C1 segment of cervical spinal cord (tissue), 14 donors: ENCODE data around the gene TMEM44.
"Not testable (repeated sequence)": the region's sequence is repeated elsewhere in the genome, so short reads cannot be mapped to it uniquely, and the experiment has no call there.

Experiments used
- DNase-seq, 14 donors: peaks; one replicate each; lab custom pipeline; 2025; lab: John Stamatoyannopoulos, UW

The TMEM44 gene

GRCh38 chr3:194610689-194611088 is 22.5 kb downstream of the TMEM44 start:
- no peak for DNase-seq

DNA sequence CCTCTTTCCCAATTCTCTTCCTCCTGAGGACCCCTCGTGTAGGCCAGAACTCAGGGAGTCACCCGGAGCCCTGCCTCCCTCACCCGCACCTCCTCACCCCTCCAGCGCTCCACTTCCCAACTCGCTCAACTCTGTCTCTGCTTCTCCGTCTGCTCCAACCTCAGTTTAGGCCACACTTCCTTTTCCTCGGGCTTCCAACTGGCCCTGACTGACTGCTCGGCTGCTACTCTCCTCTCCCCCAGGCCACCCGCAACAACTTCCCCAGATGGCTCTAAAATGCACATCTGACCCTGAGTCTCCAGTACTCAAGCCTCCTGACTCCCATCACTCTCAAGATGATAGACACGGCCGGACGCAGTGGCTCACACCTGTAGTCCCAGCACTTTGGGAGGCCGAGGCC is 23.6 kb downstream of the TMEM44 start:
- DNase-seq, result no peak

- DNase-seq, result no peak
These were observed 24.2 kb downstream of the TMEM44 start for GRCh38 chr3:194608981-194609380.

GRCh38 chr3:194607592-194608389 is 25.4 kb downstream of the TMEM44 start:
- DNase-seq, result no peak

- no peak for DNase-seq
These were observed 26.3 kb downstream of the TMEM44 start for GRCh38 chr3:194606941-194607340.

DNA sequence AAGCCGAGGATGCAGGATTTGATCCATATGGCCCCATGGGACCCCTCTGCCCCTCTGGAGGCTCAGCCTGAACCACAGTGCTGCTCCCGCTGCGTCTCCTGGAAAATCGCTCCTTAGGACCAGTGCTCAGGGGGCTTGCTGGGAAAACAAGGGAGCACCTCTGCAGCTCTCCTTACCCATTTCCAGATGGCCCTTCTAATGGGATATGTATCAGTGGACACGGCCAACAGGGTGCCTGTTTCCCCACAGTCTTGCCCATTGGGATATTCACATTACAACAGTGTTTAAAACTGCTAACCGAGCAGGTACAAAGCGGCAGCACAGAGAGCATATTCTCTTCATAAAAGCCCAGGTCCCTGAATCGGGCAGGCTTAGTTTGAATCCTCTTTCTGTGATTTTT is 27.1 kb downstream of the TMEM44 start:
- DNase-seq, result no peak

GRCh38 chr3:194605314-194605713 is 27.9 kb downstream of the TMEM44 start:
- DNase-seq, result not testable (repeated sequence)

- DNase-seq, result no peak
These were observed 28.4 kb downstream of the TMEM44 start for GRCh38 chr3:194604837-194605236.

DNA sequence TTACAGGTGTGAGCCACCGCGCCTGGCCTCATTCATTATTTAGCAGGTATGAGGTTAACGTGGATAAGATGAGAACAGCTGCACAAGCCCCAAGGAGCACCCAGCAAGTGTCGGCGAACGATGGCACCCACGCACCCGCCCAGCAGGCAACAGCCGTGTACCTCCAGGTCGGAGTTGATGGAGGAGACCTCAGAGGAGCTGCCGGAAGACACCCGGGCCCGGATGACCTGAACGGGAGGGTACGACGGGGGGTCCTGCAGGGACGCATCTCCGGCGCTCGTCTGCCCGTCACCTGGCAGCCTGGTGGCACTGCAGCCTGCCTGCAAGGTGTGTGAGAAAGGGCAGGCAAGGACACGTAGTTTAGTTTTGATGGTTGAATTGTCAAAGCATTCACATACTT is 29.1 kb downstream of the TMEM44 start:
- no peak for DNase-seq

DNA sequence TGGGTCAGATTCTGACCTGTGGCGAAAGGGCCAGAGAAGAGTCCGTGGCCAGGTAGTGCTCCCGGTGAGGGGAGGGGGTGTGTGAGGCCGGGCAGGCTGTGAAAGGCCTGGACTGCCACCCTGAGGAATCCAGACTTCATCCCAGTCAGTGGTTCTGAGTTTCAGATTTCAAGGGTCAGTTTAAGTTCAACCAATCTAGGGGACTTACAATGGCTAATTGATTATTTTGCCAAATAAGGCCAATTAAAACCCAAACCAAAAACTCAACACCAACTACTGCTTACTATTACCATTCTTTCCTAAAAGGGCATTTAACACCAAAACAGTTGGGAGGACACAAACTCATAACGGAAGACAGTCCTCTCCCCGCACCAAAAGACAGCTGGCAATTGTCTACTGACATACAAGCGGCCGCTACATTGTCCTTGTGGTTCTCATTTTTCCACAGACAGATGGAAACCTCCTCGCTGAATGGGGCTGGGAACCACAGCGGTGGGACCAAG is 30.5 kb downstream of the TMEM44 start:
- DNase-seq, result no peak

- DNase-seq, result no peak
These were observed 34.3 kb downstream of the TMEM44 start for GRCh38 chr3:194598771-194599557.

GRCh38 chr3:194596906-194597305 is 36.3 kb downstream of the TMEM44 start:
- no peak for DNase-seq

DNA sequence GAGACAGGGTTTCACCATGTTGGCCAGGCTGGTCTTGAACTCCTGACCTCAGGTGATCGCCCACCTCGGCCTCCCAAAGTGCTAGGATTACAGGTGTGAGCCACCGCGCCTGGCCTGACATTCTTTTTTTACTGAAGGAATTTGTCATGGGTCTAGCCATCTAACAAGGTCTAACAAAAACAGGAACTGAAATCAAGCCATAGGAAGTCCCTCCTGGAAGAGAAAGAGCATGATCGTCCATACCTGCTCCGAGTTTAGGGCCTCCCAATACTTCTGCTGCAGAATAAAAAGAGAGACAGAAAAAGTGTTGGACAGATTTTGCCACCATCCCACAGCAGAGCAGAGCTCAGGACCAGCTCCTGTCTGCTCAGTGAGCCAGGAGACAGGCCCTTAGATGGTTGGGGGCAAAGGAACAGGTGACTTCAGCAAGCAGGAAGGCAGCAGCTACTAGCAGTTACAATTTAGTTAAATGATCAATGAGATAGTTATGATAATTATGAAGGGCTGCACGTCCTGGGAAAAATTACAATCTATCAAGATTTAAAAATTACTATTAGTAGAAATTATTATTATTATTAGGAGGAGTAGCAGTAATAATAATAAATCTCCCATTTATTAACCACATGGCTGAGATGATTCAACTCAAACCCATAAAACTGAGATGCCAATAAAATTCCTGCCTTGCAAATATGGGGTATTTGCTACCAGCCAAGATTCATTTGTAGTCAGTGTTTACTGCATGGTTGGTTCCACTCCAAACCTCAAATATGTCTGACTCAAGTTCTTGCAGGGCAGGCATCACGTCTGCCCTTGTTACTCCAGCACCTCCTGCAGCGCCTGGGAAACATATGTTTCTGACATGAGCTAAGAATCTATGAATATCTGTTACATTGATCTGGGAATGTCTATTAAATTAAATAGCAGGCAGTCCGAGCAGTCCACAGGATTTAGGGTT is 40.1 kb downstream of the TMEM44 start:
- no peak for DNase-seq

- no peak for DNase-seq
These were observed 44.5 kb downstream of the TMEM44 start for GRCh38 chr3:194588741-194589140.

DNA sequence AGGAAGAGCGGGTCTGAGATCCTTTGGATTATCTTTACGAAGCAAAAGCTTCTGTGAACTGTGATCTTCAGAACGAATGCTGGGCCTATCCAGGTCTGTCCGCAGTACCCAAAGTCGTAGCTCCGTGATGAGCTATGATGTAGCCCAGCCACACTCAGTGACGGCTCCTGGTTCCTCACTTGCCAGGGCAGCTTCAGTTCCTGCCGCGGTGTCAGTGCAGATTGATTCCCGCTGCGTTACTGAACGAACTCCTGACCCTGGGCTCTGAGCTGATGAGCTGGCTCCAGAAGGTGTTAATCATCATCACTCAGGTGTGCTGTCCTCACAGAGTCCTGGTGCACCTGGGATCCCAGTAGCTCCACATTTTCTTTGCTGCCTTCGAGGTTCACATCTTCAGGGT is 45.0 kb downstream of the TMEM44 start:
- no peak for DNase-seq

- peak in 4 of 14 donors; percentile 5 to 31 (median 20) for DNase-seq
These were observed 45.7 kb downstream of the TMEM44 start for GRCh38 chr3:194587438-194587931.

- DNase-seq, result no peak
These were observed 46.4 kb downstream of the TMEM44 start for GRCh38 chr3:194586836-194587235.

- DNase-seq, result peak in 1 of 14 donors; percentile 13
These were observed 47.3 kb downstream of the TMEM44 start for GRCh38 chr3:194585880-194586281.

GRCh38 chr3:194584866-194585265 is 48.4 kb downstream of the TMEM44 start:
- DNase-seq, result no peak

GRCh38 chr3:194584320-194584776 is 48.9 kb downstream of the TMEM44 start:
- no peak for DNase-seq

- no peak for DNase-seq
These were observed 50.9 kb downstream of the TMEM44 start for GRCh38 chr3:194582196-194582905.
